ENCODE data around the gene MKX.

The MKX gene

GRCh38 chr10:27644307-27644939 is 101.2 kb downstream of the MKX start:
- H4K20me1 ChIP-seq (ENCODE audit: insufficient read depth, low read length, poor library complexity, severe bottlenecking): no peaks in the 10 kb centered on the region
- H3K4me1 ChIP-seq (ENCODE audit: insufficient read depth, low read length, poor library complexity, severe bottlenecking): peaks cover 2% of the 10 kb centered on the region
- H3K9me2 ChIP-seq (replicated peaks; ENCODE audit: low read depth, low read length): no peaks in the 10 kb centered on the region
- no peak overlapping the region for H2AFZ ChIP-seq (ENCODE audit: low read length)
- H3K4me3 ChIP-seq (ENCODE audit: low read length, poor library complexity, severe bottlenecking): no peak overlapping the region
- no peak overlapping the region for H3K9ac ChIP-seq (ENCODE audit: low read depth, low read length, poor library complexity, severe bottlenecking)
- no peak overlapping the region for H3K4me2 ChIP-seq (ENCODE audit: low read depth, low read length, poor library complexity, severe bottlenecking)
- H3K79me2 ChIP-seq (ENCODE audit: insufficient read depth, low read length): no peaks in the 10 kb centered on the region
- TF ChIP-seq, protein P1, sequence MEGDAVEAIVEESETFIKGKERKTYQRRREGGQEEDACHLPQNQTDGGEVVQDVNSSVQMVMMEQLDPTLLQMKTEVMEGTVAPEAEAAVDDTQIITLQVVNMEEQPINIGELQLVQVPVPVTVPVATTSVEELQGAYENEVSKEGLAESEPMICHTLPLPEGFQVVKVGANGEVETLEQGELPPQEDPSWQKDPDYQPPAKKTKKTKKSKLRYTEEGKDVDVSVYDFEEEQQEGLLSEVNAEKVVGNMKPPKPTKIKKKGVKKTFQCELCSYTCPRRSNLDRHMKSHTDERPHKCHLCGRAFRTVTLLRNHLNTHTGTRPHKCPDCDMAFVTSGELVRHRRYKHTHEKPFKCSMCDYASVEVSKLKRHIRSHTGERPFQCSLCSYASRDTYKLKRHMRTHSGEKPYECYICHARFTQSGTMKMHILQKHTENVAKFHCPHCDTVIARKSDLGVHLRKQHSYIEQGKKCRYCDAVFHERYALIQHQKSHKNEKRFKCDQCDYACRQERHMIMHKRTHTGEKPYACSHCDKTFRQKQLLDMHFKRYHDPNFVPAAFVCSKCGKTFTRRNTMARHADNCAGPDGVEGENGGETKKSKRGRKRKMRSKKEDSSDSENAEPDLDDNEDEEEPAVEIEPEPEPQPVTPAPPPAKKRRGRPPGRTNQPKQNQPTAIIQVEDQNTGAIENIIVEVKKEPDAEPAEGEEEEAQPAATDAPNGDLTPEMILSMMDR (conservative IDR thresholded peaks at IDR 0.05; ENCODE audit: low read length): no peak
- no peak for TF ChIP-seq EZH2phosphoT487 (IDR thresholded peaks at IDR 0.05; ENCODE audit: borderline replicate concordance)
- no peaks in the 10 kb centered on the region for H3K36me3 ChIP-seq (ENCODE audit: insufficient read depth, low read length)
- H3K9me3 ChIP-seq (ENCODE audit: insufficient read depth, low read depth, low read length): no peaks in the 10 kb centered on the region
- no peaks in the 10 kb centered on the region for H3F3A ChIP-seq (ENCODE audit: low read depth)
- H3K27me3 ChIP-seq (ENCODE audit: insufficient read depth, low read length, poor library complexity, severe bottlenecking): no peaks in the 10 kb centered on the region

GRCh38 chr10:27643301-27643700 is 102.3 kb downstream of the MKX start:
- Histone ChIP-seq H3K9me2 (replicated peaks; ENCODE audit: low read depth, low read length) (no peaks in the 10 kb centered on the region), H3K9ac (ENCODE audit: low read depth, low read length, poor library complexity, severe bottlenecking) (no peak overlapping the region), H3F3A (ENCODE audit: low read depth) (no peaks in the 10 kb centered on the region), H3K27me3 (ENCODE audit: insufficient read depth, low read length, poor library complexity, severe bottlenecking) (no peaks in the 10 kb centered on the region), H3K9me3 (ENCODE audit: insufficient read depth, low read depth, low read length) (no peaks in the 10 kb centered on the region), H4K20me1 (ENCODE audit: insufficient read depth, low read length, poor library complexity, severe bottlenecking) (no peaks in the 10 kb centered on the region), H3K79me2 (ENCODE audit: insufficient read depth, low read length) (no peaks in the 10 kb centered on the region), H3K4me3 (ENCODE audit: low read length, poor library complexity, severe bottlenecking) (no peak overlapping the region), H3K4me2 (ENCODE audit: low read depth, low read length, poor library complexity, severe bottlenecking) (no peak overlapping the region), H3K4me1 (ENCODE audit: insufficient read depth, low read length, poor library complexity, severe bottlenecking) (no peaks in the 10 kb centered on the region), H2AFZ (ENCODE audit: low read length) (no peak overlapping the region), H3K36me3 (ENCODE audit: insufficient read depth, low read length) (no peaks in the 10 kb centered on the region)
- TF ChIP-seq, protein P1 (conservative IDR thresholded peaks at IDR 0.05; ENCODE audit: low read length): no peak
- TF ChIP-seq EZH2phosphoT487 (IDR thresholded peaks at IDR 0.05; ENCODE audit: borderline replicate concordance): no peak

DNA sequence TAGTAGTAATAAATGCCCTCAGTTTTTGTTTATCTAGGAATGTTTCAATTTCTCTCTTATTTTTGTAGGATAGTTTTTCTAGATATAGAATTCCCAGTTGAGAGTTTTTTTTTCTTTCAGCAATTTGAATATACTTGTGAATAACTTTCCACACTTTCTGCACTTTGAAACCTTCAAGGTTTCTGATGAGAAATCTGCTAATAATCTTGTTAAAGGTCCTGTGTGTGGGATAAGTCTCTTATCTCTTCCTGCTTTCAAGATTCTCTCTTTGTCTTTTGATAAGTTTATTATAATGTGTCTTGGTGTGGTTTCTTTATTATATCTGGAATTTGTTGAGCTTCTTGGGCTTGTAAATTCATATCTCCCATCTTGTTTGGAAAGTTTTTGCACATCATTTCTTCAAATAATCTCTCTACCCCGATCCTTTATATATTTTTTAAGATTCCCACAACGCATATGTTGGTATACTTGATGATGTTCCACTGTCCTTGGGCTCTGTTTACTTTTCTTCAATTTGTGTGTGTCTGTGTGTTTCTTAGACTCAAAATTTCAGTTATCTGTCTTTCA is 103.5 kb downstream of the MKX start:
- Histone ChIP-seq H4K20me1 (ENCODE audit: insufficient read depth, low read length, poor library complexity, severe bottlenecking) (no peaks in the 10 kb centered on the region), H3K9me3 (ENCODE audit: insufficient read depth, low read depth, low read length) (no peaks in the 10 kb centered on the region), H3K9me2 (replicated peaks; ENCODE audit: low read depth, low read length) (no peaks in the 10 kb centered on the region), H3K36me3 (ENCODE audit: insufficient read depth, low read length) (no peaks in the 10 kb centered on the region), H3K4me2 (ENCODE audit: low read depth, low read length, poor library complexity, severe bottlenecking) (no peak overlapping the region), H3K4me3 (ENCODE audit: low read length, poor library complexity, severe bottlenecking) (no peak overlapping the region), H3K4me1 (ENCODE audit: insufficient read depth, low read length, poor library complexity, severe bottlenecking) (peaks cover 9% of the 10 kb centered on the region), H2AFZ (ENCODE audit: low read length) (no peak overlapping the region), H3K79me2 (ENCODE audit: insufficient read depth, low read length) (no peaks in the 10 kb centered on the region), H3K27me3 (ENCODE audit: insufficient read depth, low read length, poor library complexity, severe bottlenecking) (no peaks in the 10 kb centered on the region), H3K9ac (ENCODE audit: low read depth, low read length, poor library complexity, severe bottlenecking) (no peak overlapping the region), H3F3A (ENCODE audit: low read depth) (no peaks in the 10 kb centered on the region)
- TF ChIP-seq EZH2phosphoT487 (IDR thresholded peaks at IDR 0.05; ENCODE audit: borderline replicate concordance): no peak
- TF ChIP-seq, protein P1 (conservative IDR thresholded peaks at IDR 0.05; ENCODE audit: low read length): no peak
